ENCODE measurements around the gene TRAPPC1. TPM values are rescaled to one million over a fixed set of nuclear protein-coding genes. Genes with fewer than 3 reads are reported as not detected.

The TRAPPC1 gene
- total and polyA plus RNA-seq, 2 of the 4 experiments (the other 2 are of a cell fraction): 50.4 to 303 TPM

- H3K4me2 ChIP-seq (ENCODE audit: low read depth, low read length): no peak overlapping the region
- H3K27me3 ChIP-seq (ENCODE audit: control insufficient read depth, insufficient read depth, low read length): peaks cover 8% of the 10 kb centered on the region
- no peak overlapping the region for H4K91ac ChIP-seq (ENCODE audit: insufficient read depth, low read depth, low read length)
- H3K4me1 ChIP-seq (ENCODE audit: control insufficient read depth, insufficient read depth, low read length): peaks cover 5% of the 10 kb centered on the region; the same call in 1 of the 2 replicates
- TF ChIP-seq SMC3 (IDR thresholded peaks at IDR 0.05; ENCODE audit: low read depth, low read length): no peak
- TF ChIP-seq BHLHE40 (IDR thresholded peaks at IDR 0.05; ENCODE audit: low read depth, low read length): no peak
- TF ChIP-seq RAD21 (IDR thresholded peaks at IDR 0.05; ENCODE audit: low read length): no peak
- TF ChIP-seq CTCF (conservative IDR thresholded peaks at IDR 0.05; ENCODE audit: low read depth, low read length): no peak
- no peak for TF ChIP-seq RFX5 (IDR thresholded peaks at IDR 0.05; ENCODE audit: low read depth, low read length)
- no peak for TF ChIP-seq POLR2A (IDR thresholded peaks at IDR 0.05; ENCODE audit: low read depth, low read length)
- no peak for TF ChIP-seq CHD1 (IDR thresholded peaks at IDR 0.05; ENCODE audit: low read depth, low read length)
- TF ChIP-seq MAZ (IDR thresholded peaks at IDR 0.05; ENCODE audit: borderline replicate concordance, low read depth, low read length): no peak
- TF ChIP-seq CEBPB (IDR thresholded peaks at IDR 0.05; ENCODE audit: low read depth, low read length): no peak
- no peak for TF ChIP-seq ELK1 (IDR thresholded peaks at IDR 0.05; ENCODE audit: borderline replicate concordance, low read depth, low read length)
- TF ChIP-seq USF2 (IDR thresholded peaks at IDR 0.05; ENCODE audit: low read depth, low read length): no peak
- no peak for TF ChIP-seq RCOR1 (IDR thresholded peaks at IDR 0.05; ENCODE audit: insufficient replicate concordance, low read length)
- TF ChIP-seq FOS (IDR thresholded peaks at IDR 0.05; ENCODE audit: low read depth, low read length): no peak
- TF ChIP-seq MXI1 (IDR thresholded peaks at IDR 0.05; ENCODE audit: borderline replicate concordance, low read depth, low read length): no peak
- TF ChIP-seq NFE2L2 (IDR thresholded peaks at IDR 0.05; ENCODE audit: low read depth, low read length): no peak
- TF ChIP-seq MAFK (IDR thresholded peaks at IDR 0.05; ENCODE audit: low read depth, low read length): no peak
- H3K23ac ChIP-seq (ENCODE audit: low read depth, low read length): no peak overlapping the region
- no TSS peak for BruUV-seq (replicated peaks)
- no peaks in the 10 kb centered on the region for H3K79me1 ChIP-seq (ENCODE audit: low read depth in 1 of 2, low read length in 2 of 2)
- DNase-seq: no peak
- H4K20me1 ChIP-seq (ENCODE audit: insufficient read depth, low read length): no peaks in the 10 kb centered on the region
- H3K4ac ChIP-seq (ENCODE audit: low read depth, low read length): no peak overlapping the region
- no peak overlapping the region for H3K27ac ChIP-seq (ENCODE audit: insufficient read depth, low read length)
- H4K5ac ChIP-seq (ENCODE audit: low read depth, low read length): no peak overlapping the region
- no peak overlapping the region for H2BK5ac ChIP-seq (ENCODE audit: low read depth, low read length, poor library complexity, severe bottlenecking)
- H3K4me3 ChIP-seq (ENCODE audit: insufficient read depth, low read depth, low read length): no peak overlapping the region
- no peak overlapping the region for H2AK5ac ChIP-seq (ENCODE audit: low read depth, low read length)
- H3K9me1 ChIP-seq (ENCODE audit: insufficient read depth, low read length): peaks cover 3% of the 10 kb centered on the region
- intact Hi-C loops (cut with micrococcal nuclease) (no loop called here), in situ Hi-C loops (cut with MboI; ENCODE audit: low sequenced_read_pairs) (loop anchor here (25.0 kb wide), 1 partner anchor 241 kb away; no protein-coding TSS in a partner anchor), dilution Hi-C loops (cut with HindIII; ENCODE audit: low sequenced_read_pairs, unreplicated experiment) (no loop called here)
- no peak for ATAC-seq (ENCODE audit: low read depth)
- H4K8ac ChIP-seq (ENCODE audit: low read depth in 2 of 2, low read length in 2 of 2): no peak overlapping the region
- H2BK20ac ChIP-seq (ENCODE audit: low read depth, low read length): no peak overlapping the region
- no peak overlapping the region for H2AFZ ChIP-seq (replicated peaks; ENCODE audit: low read length, poor library complexity)
- H3K9ac ChIP-seq (ENCODE audit: low read depth, low read length): no peak overlapping the region
- ChIA-PET CTCF (no interaction called here), POLR2A (ENCODE audit: unreplicated experiment) (no interaction called here)
- no peak overlapping the region for H2BK120ac ChIP-seq (ENCODE audit: low read depth, low read length)
- H3K36me3 ChIP-seq (ENCODE audit: control insufficient read depth, insufficient read depth, low read length): no peaks in the 10 kb centered on the region
- H3K9me3 ChIP-seq (ENCODE audit: control insufficient read depth, insufficient read depth, low read length): peaks cover 9% of the 10 kb centered on the region; the same call in 1 of the 2 replicates
- H2BK15ac ChIP-seq (ENCODE audit: low read depth, low read length): no peak overlapping the region
- WGBS, 2 experiments (ENCODE audit: extremely low coverage in 2 of 2, insufficient read length in 1 of 2): no CpG with 5 or more reads among the region's 5 CpGs
- H3K18ac ChIP-seq (ENCODE audit: low read depth, low read length): no peak overlapping the region
- no peak overlapping the region for H3K14ac ChIP-seq (replicated peaks; ENCODE audit: low read depth, low read length)
- H2AK9ac ChIP-seq (replicated peaks; ENCODE audit: low read depth, low read length, poor library complexity): no peak overlapping the region
- no peak overlapping the region for H3K56ac ChIP-seq (ENCODE audit: extremely low read depth, insufficient read depth, low read length)
These were observed 46.1 kb upstream of the TRAPPC1 start for GRCh38 chr17:7977805-7978204.

Data from IMR-90 (cell line).